Cardiac muscle cell (in vitro differentiated cells and primary cell): ENCODE data around the gene XPNPEP3. TPM values are rescaled to one million over a fixed set of nuclear protein-coding genes. Genes with fewer than 3 reads are reported as not detected.

ENCODE experiments used
- DNase-seq, 2 donors: peaks; one replicate each; pipeline versions ENCODE4 v3.0.0 to v3.0.0-alpha.2; 2010 to 2017; ENCODE audit warnings: low read depth in 1 of 2, low spot score in 1 of 2
- H3K27ac ChIP-seq: fragments of 200-600 bp; sonication (generic); 2 replicates; pipeline ENCODE4 v1.5.1; 2016
- H3K27me3 ChIP-seq: fragments of 200-600 bp; sonication (generic); 2 replicates; pipeline ENCODE4 v1.6.0; 2016; ENCODE audit warnings: control low read depth
- H3K36me3 ChIP-seq: fragments of 200-600 bp; sonication (generic); 2 replicates; pipeline ENCODE4 v1.5.1; 2016; ENCODE audit warnings: control low read depth
- H3K4me1 ChIP-seq: fragments of 200-600 bp; sonication (generic); 2 replicates; pipeline ENCODE4 v1.8.1; 2017; ENCODE audit warnings: low read depth, mild to moderate bottlenecking, mixed run types
- H3K4me3 ChIP-seq: fragments of 200-600 bp; sonication (generic); 2 replicates; pipeline ENCODE4 v1.5.1; 2016; ENCODE audit warnings: mild to moderate bottlenecking
- H3K9me3 ChIP-seq: fragments of 200-600 bp; sonication (generic); 2 replicates; pipeline ENCODE4 v1.5.1; 2017; ENCODE audit warnings: low read depth, mild to moderate bottlenecking, control low read depth
- CTCF ChIP-seq: IDR thresholded peaks from 2 replicates; pipeline ENCODE4 v1.5.1; 2012; ENCODE audit warnings: low read depth, mild to moderate bottlenecking, low read length
- polyA plus RNA-seq: library from polyadenylated mRNA; unstranded; fragments of >200 nt; fragmentation: Nextera tagmentation; extraction: Ambion mirVana; gene quantifications from 2 replicates; pipeline ENCODE4 v1.2.1, GENCODE V29; 2016
- total RNA-seq: library from RNA; depleted of rRNA; stranded (reverse); fragments of >200 nt; gene quantifications from 2 replicates; pipeline ENCODE4 v1.2.3, GENCODE V29; 2016

XPNPEP3 gene
- total and polyA plus RNA-seq, 2 experiments from 2014 or later, result 15.8 to 18.2 TPM

- Histone ChIP-seq H3K36me3 (peaks cover 32% of the 10 kb centered on the region), H3K27ac (no peak overlapping the region), H3K27me3 (no peaks in the 10 kb centered on the region), H3K9me3 (no peaks in the 10 kb centered on the region), H3K4me3 (no peak overlapping the region), H3K4me1 (peaks cover 12% of the 10 kb centered on the region)
- DNase-seq, result no peak
- no peak for TF ChIP-seq CTCF
Observed at GRCh38 chr22:40967111-40967760, 110.3 kb downstream of the XPNPEP3 start.

- H3K4me1 ChIP-seq, result peaks cover 6% of the 10 kb centered on the region
- H3K9me3 ChIP-seq, result no peaks in the 10 kb centered on the region
- H3K36me3 ChIP-seq, result peaks cover 19% of the 10 kb centered on the region
- no peak for TF ChIP-seq CTCF
- no peaks in the 10 kb centered on the region for H3K27me3 ChIP-seq
- peak overlapping the region; percentile 72 for H3K27ac ChIP-seq
- no peak for DNase-seq
- H3K4me3 ChIP-seq, result no peak overlapping the region
Observed at GRCh38 chr22:40972587-40972986, 115.6 kb downstream of the XPNPEP3 start.

- Histone ChIP-seq H3K27ac (peak overlapping the region; percentile 72), H3K4me1 (peaks cover 6% of the 10 kb centered on the region), H3K27me3 (no peaks in the 10 kb centered on the region), H3K9me3 (no peaks in the 10 kb centered on the region), H3K4me3 (no peak overlapping the region), H3K36me3 (peaks cover 18% of the 10 kb centered on the region)
- no peak for TF ChIP-seq CTCF
- no peak for DNase-seq
Observed at GRCh38 chr22:40973144-40973543, 116.2 kb downstream of the XPNPEP3 start.

GRCh38 chr22:40975366-40975765 lies 118.4 kb downstream of the XPNPEP3 start:
- H3K36me3 ChIP-seq, result peaks cover 5% of the 10 kb centered on the region
- H3K4me1 ChIP-seq, result peaks cover 16% of the 10 kb centered on the region
- H3K27ac ChIP-seq, result no peak overlapping the region
- no peaks in the 10 kb centered on the region for H3K27me3 ChIP-seq
- no peak for DNase-seq
- TF ChIP-seq CTCF, result no peak
- no peak overlapping the region for H3K4me3 ChIP-seq
- H3K9me3 ChIP-seq, result no peaks in the 10 kb centered on the region

- no peak for DNase-seq
- Histone ChIP-seq H3K36me3 (peaks cover 5% of the 10 kb centered on the region), H3K27ac (peak overlapping the region; percentile 66), H3K4me3 (no peak overlapping the region), H3K9me3 (no peaks in the 10 kb centered on the region), H3K4me1 (peaks cover 21% of the 10 kb centered on the region), H3K27me3 (no peaks in the 10 kb centered on the region)
- TF ChIP-seq CTCF, result no peak
Observed at GRCh38 chr22:40976866-40977700, 120.1 kb downstream of the XPNPEP3 start.
